RWPE2 (cell line): ENCODE data around the gene TMSB15B.
"Not testable (repeated sequence)": the region's sequence is repeated elsewhere in the genome, so short reads cannot be mapped to it uniquely, and the experiment has no call there.

Experiments used
- ATAC-seq: fragments of 200-7000 bp; cut with Tn5 transposase; 3 replicates; pipeline ENCODE4 v1.9.1; 2021; ENCODE audit warnings: low read depth
- DNase-seq: peaks from one replicate; pipeline ENCODE4 v3.0.0-alpha.2; 2020; ENCODE audit warnings: low spot score
- H3K27ac ChIP-seq: fragments of 450-650 bp; 2 replicates; pipeline ENCODE4 v1.5.1; 2017; ENCODE audit warnings: mild to moderate bottlenecking; ENCODE audit not compliant: poor library complexity, severe bottlenecking
- H3K27me3 ChIP-seq: fragments of 250-450 bp; sonication (Bioruptor Pico); 2 replicates; pipeline ENCODE4 v1.5.1; 2021; ENCODE audit warnings: mild to moderate bottlenecking, moderate library complexity; ENCODE audit not compliant: insufficient read depth, poor library complexity, severe bottlenecking
- H3K36me3 ChIP-seq: fragments of 250-450 bp; sonication (Bioruptor Pico); 2 replicates; pipeline ENCODE4 v1.5.1; 2020; ENCODE audit warnings: low read depth, mild to moderate bottlenecking, moderate library complexity
- H3K4me1 ChIP-seq: fragments of 250-450 bp; sonication (Bioruptor Pico); 2 replicates; pipeline ENCODE4 v1.5.1; 2021; ENCODE audit warnings: mild to moderate bottlenecking, moderate library complexity; ENCODE audit not compliant: insufficient read depth, poor library complexity, severe bottlenecking
- H3K4me3 ChIP-seq: fragments of 250-450 bp; sonication (Bioruptor Pico); 2 replicates; pipeline ENCODE4 v1.5.1; 2021; ENCODE audit warnings: mild to moderate bottlenecking, moderate library complexity; ENCODE audit not compliant: severe bottlenecking
- H3K9me3 ChIP-seq: fragments of 250-450 bp; sonication (Bioruptor Pico); 2 replicates; pipeline ENCODE4 v1.5.1; 2021; ENCODE audit warnings: mild to moderate bottlenecking, moderate library complexity; ENCODE audit not compliant: severe bottlenecking
- TF ChIP-seq, protein P1 (sequence below): fragments of 450-650 bp; IDR thresholded peaks from one replicate; pipeline ENCODE4 v1.5.1; 2017; ENCODE audit warnings: mild to moderate bottlenecking, moderate library complexity; ENCODE audit not compliant: poor library complexity, severe bottlenecking

Gene TMSB15B

DNA sequence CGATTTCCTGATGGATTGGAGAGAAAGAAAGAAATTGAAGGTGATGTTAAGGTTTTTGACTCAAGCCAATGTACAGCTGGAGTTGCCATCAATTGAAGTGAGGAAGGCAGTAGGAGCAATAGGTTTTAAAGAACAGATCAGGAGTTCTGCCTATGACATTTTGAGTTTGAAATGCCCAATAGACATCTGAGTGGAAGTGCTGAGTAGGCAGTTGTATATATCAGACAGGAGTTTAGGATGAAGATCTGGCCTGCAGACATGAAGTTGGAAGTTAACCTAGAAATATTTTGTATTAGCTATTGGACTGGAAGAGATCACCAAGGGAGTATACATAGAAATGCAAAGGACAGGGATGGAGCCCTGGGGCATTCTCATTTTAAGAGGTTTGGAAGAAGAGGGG lies 12.9 kb upstream of the TMSB15B start:
- ATAC-seq (no peak), DNase-seq (no peak)
- Histone ChIP-seq H3K9me3 (no peaks in the 10 kb centered on the region), H3K27ac (no peak overlapping the region), H3K36me3 (no peaks in the 10 kb centered on the region), H3K4me3 (no peak overlapping the region), H3K4me1 (no peaks in the 10 kb centered on the region), H3K27me3 (no peaks in the 10 kb centered on the region)
- TF ChIP-seq, protein P1, sequence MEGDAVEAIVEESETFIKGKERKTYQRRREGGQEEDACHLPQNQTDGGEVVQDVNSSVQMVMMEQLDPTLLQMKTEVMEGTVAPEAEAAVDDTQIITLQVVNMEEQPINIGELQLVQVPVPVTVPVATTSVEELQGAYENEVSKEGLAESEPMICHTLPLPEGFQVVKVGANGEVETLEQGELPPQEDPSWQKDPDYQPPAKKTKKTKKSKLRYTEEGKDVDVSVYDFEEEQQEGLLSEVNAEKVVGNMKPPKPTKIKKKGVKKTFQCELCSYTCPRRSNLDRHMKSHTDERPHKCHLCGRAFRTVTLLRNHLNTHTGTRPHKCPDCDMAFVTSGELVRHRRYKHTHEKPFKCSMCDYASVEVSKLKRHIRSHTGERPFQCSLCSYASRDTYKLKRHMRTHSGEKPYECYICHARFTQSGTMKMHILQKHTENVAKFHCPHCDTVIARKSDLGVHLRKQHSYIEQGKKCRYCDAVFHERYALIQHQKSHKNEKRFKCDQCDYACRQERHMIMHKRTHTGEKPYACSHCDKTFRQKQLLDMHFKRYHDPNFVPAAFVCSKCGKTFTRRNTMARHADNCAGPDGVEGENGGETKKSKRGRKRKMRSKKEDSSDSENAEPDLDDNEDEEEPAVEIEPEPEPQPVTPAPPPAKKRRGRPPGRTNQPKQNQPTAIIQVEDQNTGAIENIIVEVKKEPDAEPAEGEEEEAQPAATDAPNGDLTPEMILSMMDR, result no peak

DNA sequence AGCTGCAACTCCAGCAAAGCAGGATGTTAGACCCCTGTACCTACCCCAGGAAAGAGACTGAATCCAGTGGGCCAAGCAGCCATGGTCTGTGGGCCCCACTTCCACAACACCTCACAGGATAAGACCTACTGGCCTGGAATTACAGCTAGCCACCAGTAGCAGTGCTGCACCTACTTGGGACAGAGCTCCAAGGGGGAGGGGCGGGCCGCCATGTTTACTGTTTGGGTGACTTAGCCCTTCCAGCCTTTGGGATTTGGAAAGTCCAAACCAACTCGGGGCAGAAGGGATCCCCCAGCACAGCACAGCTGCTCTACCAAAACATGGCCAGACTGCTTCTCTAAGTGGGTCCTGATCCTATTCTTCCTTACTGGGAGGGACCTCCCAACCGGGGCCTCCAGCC lies 9.1 kb upstream of the TMSB15B start:
- TF ChIP-seq, protein P1, result no peak
- H3K27me3 ChIP-seq, result no peaks in the 10 kb centered on the region
- H3K27ac ChIP-seq, result no peak overlapping the region
- H3K4me3 ChIP-seq, result no peak overlapping the region
- H3K4me1 ChIP-seq, result no peaks in the 10 kb centered on the region
- H3K9me3 ChIP-seq, result no peaks in the 10 kb centered on the region
- DNase-seq (no peak), ATAC-seq (no peak)
- no peaks in the 10 kb centered on the region for H3K36me3 ChIP-seq

- no peak overlapping the region for H3K4me3 ChIP-seq
- no peaks in the 10 kb centered on the region for H3K27me3 ChIP-seq
- no peak for ATAC-seq
- H3K36me3 ChIP-seq, result no peaks in the 10 kb centered on the region
- no peak for DNase-seq
- H3K27ac ChIP-seq, result no peak overlapping the region
- no peaks in the 10 kb centered on the region for H3K4me1 ChIP-seq
- H3K9me3 ChIP-seq, result no peaks in the 10 kb centered on the region
- TF ChIP-seq, protein P1, result no peak
These were observed 8.2 kb upstream of the TMSB15B start for GRCh38 chrX:103954259-103954658.

GRCh38 chrX:103960599-103960998 lies 1.8 kb upstream of the TMSB15B start:
- DNase-seq, H3K27me3 ChIP-seq, H3K4me3 ChIP-seq, H3K27ac ChIP-seq, H3K9me3 ChIP-seq, H3K4me1 ChIP-seq, H3K36me3 ChIP-seq: not testable (repeated sequence)
- 0 out of 3 replicates have a peak, but pooled peaks have one; percentile 31 for ATAC-seq

DNA sequence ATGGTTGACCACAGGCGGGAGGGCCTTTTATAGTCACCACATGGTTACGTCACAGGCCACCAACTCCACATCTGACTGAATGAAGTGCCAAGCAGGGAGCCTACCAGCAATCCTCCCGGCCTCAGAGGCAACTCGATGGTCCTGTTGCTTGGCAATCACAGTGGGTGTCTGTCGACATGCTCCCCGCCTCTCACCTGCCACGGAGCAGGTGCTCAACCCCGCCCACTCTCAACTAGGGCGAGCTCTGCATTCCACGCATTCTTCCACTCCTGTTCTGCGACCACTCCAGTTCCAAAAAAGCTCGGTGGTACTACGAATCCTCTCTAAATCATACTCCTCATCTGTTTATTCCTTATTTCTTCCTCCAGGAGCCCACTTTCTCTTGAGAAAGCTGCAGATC lies 21.1 kb downstream of the TMSB15B start:
- ATAC-seq, DNase-seq: not testable (repeated sequence)

GRCh38 chrX:103999234-103999633 lies 36.8 kb downstream of the TMSB15B start:
- TF ChIP-seq, protein P1, result no peak
- H3K4me3 ChIP-seq, result no peak overlapping the region
- H3K9me3 ChIP-seq, result no peaks in the 10 kb centered on the region
- H3K4me1 ChIP-seq, result no peaks in the 10 kb centered on the region
- no peaks in the 10 kb centered on the region for H3K27me3 ChIP-seq
- ATAC-seq (no peak), DNase-seq (no peak)
- no peaks in the 10 kb centered on the region for H3K36me3 ChIP-seq
- no peak overlapping the region for H3K27ac ChIP-seq

More for the DNA sequence above, 21.1 kb downstream of the TMSB15B start:
- H3K9me3 ChIP-seq, H3K36me3 ChIP-seq, H3K4me3 ChIP-seq, H3K27me3 ChIP-seq, H3K27ac ChIP-seq, H3K4me1 ChIP-seq: not testable (repeated sequence)
